Epithelial cell of esophagus (primary cell): ENCODE data around the gene ELMO3.
A peak's percentile ranks its signal among the peaks of the same experiment; 100 is the strongest.

Experiments used
- DNase-seq: peaks from one replicate; pipeline ENCODE4 v3.0.0; 2010; ENCODE audit warnings: low read depth
- H3K4me3 ChIP-seq: 2 replicates; pipeline ENCODE4 v1.5.1; 2011; ENCODE audit warnings: mild to moderate bottlenecking, low read length, control low read depth
- TF ChIP-seq, protein P1 (sequence below): IDR thresholded peaks from 2 replicates; pipeline ENCODE4 v1.5.1; 2011; ENCODE audit warnings: low read depth, mild to moderate bottlenecking, low read length, control low read depth, inconsistent platforms; ENCODE audit not compliant: insufficient read depth; ENCODE audit errors: missing control alignments

The ELMO3 gene

GRCh38 chr16:67158637-67159600 is 40.0 kb upstream of the ELMO3 start:
- peak overlapping the region; percentile 97 for H3K4me3 ChIP-seq
- peak; percentile 59 for DNase-seq
- TF ChIP-seq, protein P1, sequence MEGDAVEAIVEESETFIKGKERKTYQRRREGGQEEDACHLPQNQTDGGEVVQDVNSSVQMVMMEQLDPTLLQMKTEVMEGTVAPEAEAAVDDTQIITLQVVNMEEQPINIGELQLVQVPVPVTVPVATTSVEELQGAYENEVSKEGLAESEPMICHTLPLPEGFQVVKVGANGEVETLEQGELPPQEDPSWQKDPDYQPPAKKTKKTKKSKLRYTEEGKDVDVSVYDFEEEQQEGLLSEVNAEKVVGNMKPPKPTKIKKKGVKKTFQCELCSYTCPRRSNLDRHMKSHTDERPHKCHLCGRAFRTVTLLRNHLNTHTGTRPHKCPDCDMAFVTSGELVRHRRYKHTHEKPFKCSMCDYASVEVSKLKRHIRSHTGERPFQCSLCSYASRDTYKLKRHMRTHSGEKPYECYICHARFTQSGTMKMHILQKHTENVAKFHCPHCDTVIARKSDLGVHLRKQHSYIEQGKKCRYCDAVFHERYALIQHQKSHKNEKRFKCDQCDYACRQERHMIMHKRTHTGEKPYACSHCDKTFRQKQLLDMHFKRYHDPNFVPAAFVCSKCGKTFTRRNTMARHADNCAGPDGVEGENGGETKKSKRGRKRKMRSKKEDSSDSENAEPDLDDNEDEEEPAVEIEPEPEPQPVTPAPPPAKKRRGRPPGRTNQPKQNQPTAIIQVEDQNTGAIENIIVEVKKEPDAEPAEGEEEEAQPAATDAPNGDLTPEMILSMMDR, result no peak

GRCh38 chr16:67161595-67162058 is 37.3 kb upstream of the ELMO3 start:
- TF ChIP-seq, protein P1, result no peak
- H3K4me3 ChIP-seq, result peak overlapping the region; percentile 97
- no peak for DNase-seq

DNA sequence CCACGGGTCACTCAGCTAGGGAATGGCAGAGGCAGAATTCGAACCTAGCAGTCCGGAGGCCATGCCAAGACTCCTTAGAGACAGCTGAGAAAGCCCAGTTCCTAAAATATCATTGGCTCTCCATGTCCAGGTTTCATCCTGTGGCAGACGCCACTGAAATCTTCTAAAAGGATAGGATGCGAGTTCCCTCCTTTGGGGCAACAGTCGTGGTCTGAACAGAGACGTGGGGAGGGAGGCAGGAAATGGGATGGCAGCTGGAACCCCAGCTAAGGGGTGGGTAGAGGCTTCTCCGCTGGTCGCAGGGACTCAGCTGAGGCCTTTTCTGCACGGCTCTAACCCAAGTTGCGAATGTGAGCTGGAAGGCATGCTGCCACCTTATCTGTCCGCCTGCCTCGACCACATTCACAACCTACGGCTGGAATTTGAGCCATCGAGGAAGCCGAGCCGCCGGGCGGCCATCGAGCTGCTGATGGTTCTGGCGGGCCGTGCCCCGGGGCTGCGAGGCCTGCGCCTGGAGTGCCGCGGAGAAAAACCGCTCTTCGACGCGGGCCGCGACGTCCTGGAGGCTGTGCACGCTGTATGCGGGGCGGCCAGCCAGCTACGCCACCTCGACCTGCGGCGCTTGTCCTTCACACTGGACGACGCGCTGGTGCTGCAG is 36.3 kb upstream of the ELMO3 start:
- TF ChIP-seq, protein P1, result no peak
- H3K4me3 ChIP-seq, result no peak overlapping the region
- no peak for DNase-seq

GRCh38 chr16:67163164-67163998 is 35.5 kb upstream of the ELMO3 start:
- TF ChIP-seq, protein P1, result no peak
- DNase-seq, result peak; percentile 73
- H3K4me3 ChIP-seq, result peak overlapping the region; percentile 37

DNA sequence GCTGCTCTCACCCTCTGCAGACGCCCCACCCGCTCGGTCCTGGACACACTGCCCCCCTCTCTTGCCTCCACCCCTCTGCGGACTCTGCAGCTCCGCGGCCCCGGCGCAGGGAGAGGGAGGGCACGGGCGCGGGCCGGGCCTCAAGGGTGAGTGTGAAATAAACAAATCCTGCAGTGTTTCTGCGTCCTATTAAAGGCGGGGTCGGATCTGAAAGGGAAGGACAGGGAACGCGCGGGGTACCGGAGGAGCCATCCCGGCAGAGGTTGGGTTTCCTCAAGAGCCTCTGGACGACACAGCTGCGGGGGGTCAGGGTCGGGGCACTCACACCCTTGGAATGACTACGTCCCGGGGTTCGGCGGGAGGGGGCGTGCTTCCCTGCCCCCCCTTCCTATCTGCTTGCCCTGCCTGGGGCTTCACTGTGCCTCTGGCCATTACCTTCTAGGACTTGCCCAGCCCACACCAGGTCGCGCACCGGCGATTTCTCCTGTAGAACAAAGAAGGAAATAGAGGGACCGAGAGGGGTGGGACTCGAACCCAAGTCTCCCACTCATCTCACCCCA is 34.9 kb upstream of the ELMO3 start:
- H3K4me3 ChIP-seq, result peak overlapping the region; percentile 37
- TF ChIP-seq, protein P1, result no peak
- DNase-seq, result no peak

DNA sequence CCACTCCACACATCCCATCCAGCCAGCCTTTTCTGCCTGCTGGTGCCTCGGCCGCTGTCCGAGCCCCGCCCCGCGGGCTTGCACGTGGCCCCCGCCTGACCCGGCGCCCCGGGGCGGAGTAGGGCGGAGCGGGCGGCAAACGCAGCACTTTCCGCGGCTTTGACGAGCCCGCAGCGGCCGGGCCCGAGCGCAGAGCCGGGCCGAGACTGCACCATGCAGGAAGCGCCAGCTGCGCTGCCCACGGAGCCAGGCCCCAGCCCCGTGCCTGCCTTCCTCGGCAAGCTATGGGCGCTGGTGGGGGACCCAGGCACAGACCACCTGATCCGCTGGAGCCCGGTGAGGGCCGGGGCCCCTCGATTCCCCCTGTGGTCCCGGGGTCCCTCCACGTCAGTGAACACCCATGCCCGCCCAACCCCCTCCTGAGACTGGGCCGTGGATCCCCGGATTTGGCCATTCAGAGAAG is 34.3 kb upstream of the ELMO3 start, which contains the start of gene HSF4:
TSS of gene HSF4 (plus strand) at position 147 of the 463 bp plus-strand sequence. CDS start at position 214, 67 bp downstream.
- DNase-seq, result no peak
- TF ChIP-seq, protein P1, result no peak
- H3K4me3 ChIP-seq, result peak within 1 kb of the TSS; percentile 37
